HFF-Myc (cell line): ENCODE measurements around the gene ARHGAP42.

Experiments used
- DNase-seq: peaks from one replicate; pipeline ENCODE4 v3.0.0-alpha.2; 2011; ENCODE audit warnings: low read depth; ENCODE audit errors: extremely low read depth
- H3K4me3 ChIP-seq: replicated peaks from 2 replicates; pipeline ENCODE4 v1.5.1; 2011; ENCODE audit warnings: low read depth, mild to moderate bottlenecking, control low read depth, low read length
- CTCF ChIP-seq: IDR thresholded peaks from 2 replicates; pipeline ENCODE4 v1.5.1; 2012; ENCODE audit warnings: mild to moderate bottlenecking, low read depth, low read length, control low read depth; ENCODE audit errors: missing control alignments

Gene ARHGAP42

DNA sequence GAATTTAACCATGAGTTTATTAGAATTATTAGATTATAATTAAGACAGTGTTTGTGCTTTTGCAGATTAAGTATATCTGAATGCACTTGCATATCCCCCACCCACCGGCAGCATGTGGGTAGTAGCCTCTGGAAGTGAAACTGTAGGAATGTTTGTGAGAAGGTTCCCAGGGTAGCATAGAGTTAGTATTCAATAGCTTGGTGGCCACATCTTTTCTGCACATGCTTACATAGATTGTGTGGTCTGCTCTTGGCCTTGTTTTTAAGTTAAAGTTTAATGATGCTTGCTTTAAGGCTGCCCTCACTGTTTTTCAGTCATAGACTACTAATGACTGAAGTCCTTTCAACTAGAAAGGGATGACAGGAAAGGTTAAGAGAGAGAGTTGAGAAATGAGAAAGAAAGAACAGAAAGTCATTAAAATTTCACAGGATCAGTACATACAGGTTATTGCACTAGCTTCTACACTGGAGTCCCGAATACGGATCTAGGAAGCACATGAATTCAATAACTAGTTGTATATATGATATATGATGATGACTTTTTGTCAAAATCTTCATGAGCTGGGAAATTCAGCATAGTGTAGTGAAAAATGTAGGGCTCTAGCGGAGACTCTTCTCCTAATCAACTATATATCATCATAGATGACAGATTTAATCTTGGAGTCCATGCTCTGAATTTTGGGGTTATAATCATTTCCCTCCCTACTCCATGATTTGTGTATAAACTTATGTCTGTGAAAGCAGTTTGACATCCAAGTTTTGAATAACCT, 137.1 kb downstream of the ARHGAP42 start:
- no peak for TF ChIP-seq CTCF
- DNase-seq = no peak
- no peak overlapping the region for H3K4me3 ChIP-seq

DNA sequence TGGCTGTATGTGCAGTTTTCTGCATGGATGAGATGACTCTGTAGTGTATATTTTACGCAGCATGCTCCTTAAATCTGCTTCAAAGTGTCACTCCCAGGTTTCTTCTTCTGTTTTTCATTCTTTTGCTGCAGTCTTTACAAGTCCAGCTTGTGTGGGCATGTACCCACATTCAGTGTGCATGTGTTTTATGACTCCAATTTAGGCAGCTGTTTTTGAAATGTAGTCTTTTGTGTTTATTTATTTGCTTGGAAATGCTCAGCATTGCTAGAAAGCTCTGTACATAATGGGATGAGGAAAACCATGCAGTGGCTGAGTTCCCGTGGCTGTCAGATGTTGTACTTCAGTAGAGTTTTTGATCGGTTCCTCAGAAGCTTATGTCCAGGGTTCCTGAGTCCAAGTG, 138.5 kb downstream of the ARHGAP42 start:
- DNase-seq = no peak
- no peak overlapping the region for H3K4me3 ChIP-seq
- TF ChIP-seq CTCF = no peak

DNA sequence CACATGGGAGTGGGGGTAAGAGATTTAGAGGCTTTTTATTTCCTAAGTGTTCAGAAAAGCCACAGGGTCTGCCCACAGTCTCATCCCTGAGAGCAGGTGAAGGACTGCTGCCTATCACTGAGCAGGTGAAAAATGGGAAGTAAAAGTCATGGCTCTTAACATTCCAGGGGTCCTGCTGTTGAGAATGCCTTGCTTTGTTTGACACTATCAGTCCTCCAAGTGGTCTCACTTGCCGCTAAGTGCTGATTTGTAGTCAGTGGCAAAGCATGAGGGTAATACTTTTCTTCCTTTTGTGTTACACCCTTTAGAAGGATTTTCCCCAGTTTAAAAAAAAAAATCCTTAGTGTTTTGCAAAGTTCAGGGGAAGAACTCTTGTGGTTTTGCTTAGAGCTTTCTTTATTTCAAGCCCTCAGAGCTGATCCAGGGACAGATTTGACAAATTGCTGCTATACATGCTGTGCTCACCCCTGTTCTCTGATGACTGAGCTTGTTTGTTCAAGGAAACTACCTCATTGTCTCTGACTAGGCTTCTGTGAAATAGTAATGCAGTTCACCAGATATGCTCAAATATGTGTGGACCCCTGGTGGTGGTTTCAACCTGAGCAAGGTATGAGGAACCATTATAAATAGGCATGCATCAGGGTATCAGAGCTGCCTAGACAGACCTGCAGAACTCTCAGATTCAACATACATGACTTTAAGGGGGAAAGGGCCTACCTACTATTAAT, 141.0 kb downstream of the ARHGAP42 start:
- DNase-seq = no peak
- TF ChIP-seq CTCF = peak; percentile 21

GRCh38 chr11:100830274-100830673, 143.2 kb downstream of the ARHGAP42 start:
- no peak overlapping the region for H3K4me3 ChIP-seq
- DNase-seq = no peak
- TF ChIP-seq CTCF = no peak

More for the DNA sequence above, 141.0 kb downstream of the ARHGAP42 start:
- no peak overlapping the region for H3K4me3 ChIP-seq

DNA sequence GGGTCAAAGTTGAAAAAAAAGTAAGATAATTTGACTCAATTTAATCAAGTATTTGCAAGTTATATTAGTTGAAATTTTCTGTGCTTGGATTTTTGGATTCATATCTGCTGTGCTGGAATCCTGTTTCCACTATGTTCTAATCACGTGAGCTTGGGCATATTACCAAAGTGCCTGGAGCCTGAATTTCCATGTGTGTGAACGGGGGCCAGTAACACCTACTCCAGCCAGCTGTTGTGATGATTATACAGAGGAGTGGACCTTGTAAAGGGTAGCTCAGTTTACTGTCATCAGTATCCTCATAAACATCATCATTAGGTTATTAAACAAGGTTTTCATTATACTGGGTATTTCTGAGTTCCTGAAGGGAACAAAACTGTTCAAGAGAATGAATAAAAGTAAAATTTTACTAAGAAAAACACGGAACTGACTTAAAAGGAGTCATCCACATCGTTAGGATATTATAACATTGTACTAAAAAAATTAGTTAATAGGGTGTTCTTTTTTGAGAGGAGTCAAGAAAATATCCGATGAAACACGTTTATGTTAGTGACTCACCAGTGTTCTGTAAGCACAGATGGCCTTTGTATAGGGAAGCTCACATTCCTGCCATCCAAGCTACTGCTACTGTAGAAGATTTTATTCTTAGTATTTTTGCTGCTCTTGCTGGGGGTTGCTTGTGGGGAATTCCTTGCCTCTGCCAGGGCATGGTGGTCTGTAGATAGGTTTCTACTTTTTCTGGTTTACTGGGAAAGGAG, 144.1 kb downstream of the ARHGAP42 start:
- no peak overlapping the region for H3K4me3 ChIP-seq
- DNase-seq = peak; percentile 52
- no peak for TF ChIP-seq CTCF

DNA sequence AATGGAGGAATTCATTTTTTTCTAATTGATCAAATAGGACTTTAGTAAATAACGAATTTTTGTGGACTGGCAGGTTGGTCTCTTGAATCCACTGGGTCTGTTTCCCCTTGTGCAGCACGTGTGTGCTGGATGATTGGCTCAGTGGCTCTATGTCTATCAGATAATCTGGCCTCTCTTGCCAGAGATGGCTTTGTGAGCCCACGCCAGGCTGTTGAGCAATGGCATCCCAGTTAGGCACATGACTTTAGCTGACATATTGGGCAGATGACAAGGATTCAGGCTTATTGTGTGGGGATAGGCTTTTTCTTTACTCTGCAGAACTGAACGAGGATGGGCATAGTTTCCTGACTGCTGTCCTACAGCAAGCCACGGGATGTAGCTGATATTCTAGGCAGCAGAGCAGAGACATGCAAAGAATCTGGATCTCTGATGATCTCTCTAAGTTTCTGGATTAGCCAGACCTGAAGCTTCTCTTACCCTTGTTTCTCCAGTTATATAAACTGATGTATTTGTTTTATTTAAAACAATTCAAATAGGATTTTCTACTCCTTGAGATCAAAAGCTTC, 144.9 kb downstream of the ARHGAP42 start:
- no peak for DNase-seq
- no peak for TF ChIP-seq CTCF
- H3K4me3 ChIP-seq = no peak overlapping the region
